Endothelial cell of umbilical vein (primary cell): ENCODE measurements around the gene FAM222A.

Experiments
- EZH2 ChIP-seq: IDR thresholded peaks from 2 replicates; pipeline ENCODE4 v1.6.1; 2012; ENCODE audit warnings: borderline replicate concordance, low read depth, mild to moderate bottlenecking, moderate library complexity, low read length, inconsistent platforms; ENCODE audit not compliant: severe bottlenecking
- FOS ChIP-seq: IDR thresholded peaks from 2 replicates; pipeline ENCODE4 v1.6.1; 2011; ENCODE audit warnings: mild to moderate bottlenecking, low read length, moderate library complexity, borderline replicate concordance; ENCODE audit not compliant: insufficient read depth
- JUN ChIP-seq: IDR thresholded peaks from 2 replicates; pipeline ENCODE4 v1.6.1; 2011; ENCODE audit warnings: borderline replicate concordance, low read depth; ENCODE audit not compliant: insufficient read length, insufficient read depth
- MYC ChIP-seq: IDR thresholded peaks from one replicate; pipeline ENCODE4 v1.6.1; 2011; ENCODE audit warnings: mild to moderate bottlenecking, low read depth, low read length
- POLR2A ChIP-seq: IDR thresholded peaks from 2 replicates; pipeline ENCODE4 v1.6.1; 2012; ENCODE audit warnings: low read depth, mild to moderate bottlenecking, control low read depth, low read length
- POLR2AphosphoS5 ChIP-seq: IDR thresholded peaks from 2 replicates; pipeline ENCODE4 v1.6.1; 2012; ENCODE audit warnings: low read depth, mild to moderate bottlenecking, control low read depth, low read length, moderate library complexity; ENCODE audit not compliant: insufficient read depth
- TF ChIP-seq, protein P1 (sequence below), 2 donors: IDR thresholded peaks; 1 replicate in 1 of 2; 2 replicates in 1 of 2; pipeline ENCODE4 v1.5.1; 2011; ENCODE audit warnings: low read length in 2 of 2, mild to moderate bottlenecking in 2 of 2, moderate library complexity in 2 of 2, control low read depth in 1 of 2, inconsistent platforms in 1 of 2, low read depth in 1 of 2; ENCODE audit not compliant: insufficient read depth in 1 of 2; ENCODE audit errors: extremely low read depth in 1 of 2
- TF ChIP-seq, protein P2 (sequence below): IDR thresholded peaks from 2 replicates; pipeline ENCODE4 v1.6.1; 2011; ENCODE audit not compliant: insufficient read depth, insufficient read length

DNA sequence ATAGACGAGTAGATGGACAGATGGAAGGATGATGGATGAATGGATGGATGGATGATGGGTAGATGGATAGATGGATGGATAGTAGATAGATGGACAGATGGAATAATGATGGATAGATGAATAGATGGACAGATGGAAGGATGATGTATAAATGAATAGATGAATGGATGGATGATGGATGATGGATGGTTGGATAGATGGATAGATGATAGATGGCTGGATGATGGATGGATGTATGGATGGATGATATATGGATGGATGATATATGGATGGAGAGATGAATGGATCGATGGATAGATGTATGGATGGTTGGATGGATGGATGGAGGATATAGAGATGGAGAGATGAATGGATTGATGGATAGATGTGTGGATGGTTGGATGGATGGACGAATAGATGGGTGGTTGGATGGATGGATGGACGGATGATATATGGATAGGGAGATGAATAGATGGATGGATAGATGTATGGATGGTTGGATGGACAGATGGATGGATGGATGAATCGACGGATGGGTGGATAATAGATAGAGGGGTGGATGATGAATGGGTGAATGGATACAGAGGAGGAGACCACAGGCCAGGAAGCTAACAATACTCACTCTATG, 100.3 kb downstream of the FAM222A start:
- TF ChIP-seq POLR2A (no peak), MYC (no peak), POLR2AphosphoS5 (no peak), JUN (no peak), EZH2 (no peak), FOS (no peak)
- TF ChIP-seq, protein P1, sequence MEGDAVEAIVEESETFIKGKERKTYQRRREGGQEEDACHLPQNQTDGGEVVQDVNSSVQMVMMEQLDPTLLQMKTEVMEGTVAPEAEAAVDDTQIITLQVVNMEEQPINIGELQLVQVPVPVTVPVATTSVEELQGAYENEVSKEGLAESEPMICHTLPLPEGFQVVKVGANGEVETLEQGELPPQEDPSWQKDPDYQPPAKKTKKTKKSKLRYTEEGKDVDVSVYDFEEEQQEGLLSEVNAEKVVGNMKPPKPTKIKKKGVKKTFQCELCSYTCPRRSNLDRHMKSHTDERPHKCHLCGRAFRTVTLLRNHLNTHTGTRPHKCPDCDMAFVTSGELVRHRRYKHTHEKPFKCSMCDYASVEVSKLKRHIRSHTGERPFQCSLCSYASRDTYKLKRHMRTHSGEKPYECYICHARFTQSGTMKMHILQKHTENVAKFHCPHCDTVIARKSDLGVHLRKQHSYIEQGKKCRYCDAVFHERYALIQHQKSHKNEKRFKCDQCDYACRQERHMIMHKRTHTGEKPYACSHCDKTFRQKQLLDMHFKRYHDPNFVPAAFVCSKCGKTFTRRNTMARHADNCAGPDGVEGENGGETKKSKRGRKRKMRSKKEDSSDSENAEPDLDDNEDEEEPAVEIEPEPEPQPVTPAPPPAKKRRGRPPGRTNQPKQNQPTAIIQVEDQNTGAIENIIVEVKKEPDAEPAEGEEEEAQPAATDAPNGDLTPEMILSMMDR (IDR thresholded peaks at IDR 0.05; ENCODE audit: extremely low read depth in 1 of 2, insufficient read depth in 1 of 2, low read depth in 1 of 2, low read length in 2 of 2), result no peak
- TF ChIP-seq, protein P2, sequence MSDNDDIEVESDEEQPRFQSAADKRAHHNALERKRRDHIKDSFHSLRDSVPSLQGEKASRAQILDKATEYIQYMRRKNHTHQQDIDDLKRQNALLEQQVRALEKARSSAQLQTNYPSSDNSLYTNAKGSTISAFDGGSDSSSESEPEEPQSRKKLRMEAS, result no peak
